ENCODE results near the gene TSPAN9. TPM values are rescaled to one million over a fixed set of nuclear protein-coding genes. Genes with fewer than 3 reads are reported as not detected.

TSPAN9 gene
- total and polyA plus RNA-seq, 10 of the 15 experiments (the other 5 are each of a cell fraction or from before 2014, with no cell fraction given) = 0.03 to 1.0 (median 0.12) TPM; not detected in 5

- TF ChIP-seq, protein P1, sequence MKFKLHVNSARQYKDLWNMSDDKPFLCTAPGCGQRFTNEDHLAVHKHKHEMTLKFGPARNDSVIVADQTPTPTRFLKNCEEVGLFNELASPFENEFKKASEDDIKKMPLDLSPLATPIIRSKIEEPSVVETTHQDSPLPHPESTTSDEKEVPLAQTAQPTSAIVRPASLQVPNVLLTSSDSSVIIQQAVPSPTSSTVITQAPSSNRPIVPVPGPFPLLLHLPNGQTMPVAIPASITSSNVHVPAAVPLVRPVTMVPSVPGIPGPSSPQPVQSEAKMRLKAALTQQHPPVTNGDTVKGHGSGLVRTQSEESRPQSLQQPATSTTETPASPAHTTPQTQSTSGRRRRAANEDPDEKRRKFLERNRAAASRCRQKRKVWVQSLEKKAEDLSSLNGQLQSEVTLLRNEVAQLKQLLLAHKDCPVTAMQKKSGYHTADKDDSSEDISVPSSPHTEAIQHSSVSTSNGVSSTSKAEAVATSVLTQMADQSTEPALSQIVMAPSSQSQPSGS (IDR thresholded peaks at IDR 0.05; ENCODE audit: low read length) = no peak
- TF ChIP-seq IRF4 (IDR thresholded peaks at IDR 0.05; ENCODE audit: low read depth, low read length) (no peak), TCF7 (IDR thresholded peaks at IDR 0.05; ENCODE audit: borderline replicate concordance) (no peak), SREBF2 (IDR thresholded peaks at IDR 0.05; ENCODE audit: low read length) (no peak), ZBED1 (IDR thresholded peaks at IDR 0.05; ENCODE audit: borderline replicate concordance) (no peak), ZBTB4 (CRISPR knock-in tag; IDR thresholded peaks at IDR 0.05) (no peak), MTA3 (IDR thresholded peaks at IDR 0.05; ENCODE audit: borderline replicate concordance, low read length) (no peak), MEF2A (IDR thresholded peaks at IDR 0.05; ENCODE audit: insufficient read depth, low read depth, low read length) (no peak), SMARCA5 (IDR thresholded peaks at IDR 0.05) (no peak)
Observed at GRCh38 chr12:3140284-3140683, 63.1 kb downstream of the TSPAN9 start (continued).
